HCT116 (cell line): Measurements from ENCODE around the gene FOXK1. TPM values are rescaled to one million over a fixed set of nuclear protein-coding genes. Genes with fewer than 3 reads are reported as not detected.

ENCODE experiments used
- ATAC-seq: fragments of 200-7000 bp; cut with Tn5 transposase; 2 replicates; pipeline ENCODE4 v1.9.1; 2020; ENCODE audit warnings: mild to moderate bottlenecking, moderate library complexity
- BruUV-seq: library from RNA; stranded (reverse); fragments of 400-500 nt; replicated peaks from 2 replicates; lab custom pipeline; 2021; lab: Mats Ljungman, UMichigan
- CTCF ChIA-PET: fragments of 300-600 bp; sonication (Branson Sonifier 250); formaldehyde crosslinking; loops from one replicate; lab custom pipeline; 2021; ENCODE audit warnings: antibody characterized with exemption; lab: Charles Lee
- POLR2A ChIA-PET: fragments of 300-600, 350-600 bp; sonication (Branson Sonifier 250); formaldehyde crosslinking; loops from one replicate; lab custom pipeline; 2021; ENCODE audit warnings: antibody characterized with exemption; lab: Charles Lee
- RAD21 ChIA-PET, 2 experiments: fragments of 300-600 bp; sonication (Branson Sonifier 250); formaldehyde crosslinking; loops; one replicate each; lab custom pipeline; 2023; ENCODE audit warnings: low total read pairs in 2 of 2; ENCODE audit not compliant: uncharacterized antibody in 2 of 2, unreplicated experiment in 2 of 2, low non-redundant PET in 1 of 2; lab: Charles Lee
- DNase-seq: peaks from one replicate; pipeline ENCODE4 v3.0.0-alpha.2; 2010; ENCODE audit warnings: low read depth, low spot score
- H2AFZ ChIP-seq: fragments of 200-600 bp; shearing (Covaris generic), sonication (generic); 2 replicates; pipeline ENCODE4 v1.6.1; 2017; ENCODE audit warnings: low read depth, mixed run types, mixed read lengths, antibody characterized with exemption, low read length; ENCODE audit not compliant: poor library complexity, severe bottlenecking
- H3K27ac ChIP-seq: 2 replicates; pipeline ENCODE4 v1.5.1; 2012; ENCODE audit warnings: low read depth, low read length
- H3K27me3 ChIP-seq: fragments of 200-600 bp; sonication (generic); 2 replicates; pipeline ENCODE4 v1.6.1; 2016; ENCODE audit warnings: mixed run types, low read length, mixed read lengths; ENCODE audit not compliant: insufficient read depth
- H3K36me3 ChIP-seq, 2 experiments: fragments of 200-500 bp in 1 of 2; fragments of 200-600 bp in 1 of 2; sonication (Bioruptor generic) in 1 of 2; sonication (generic) in 1 of 2; 2 replicates each; pipeline versions ENCODE4 v1.5.1 to v1.6.1; 2014 to 2016; ENCODE audit warnings: low read length in 2 of 2, inconsistent platforms in 1 of 2, mixed read lengths in 1 of 2, mixed run types in 1 of 2; ENCODE audit not compliant: insufficient read depth in 2 of 2, control insufficient read depth in 1 of 2
- H3K4me1 ChIP-seq, 2 experiments: fragments of 200-600 bp in 1 of 2; sonication (generic) in 1 of 2; 2 replicates each; pipeline versions ENCODE4 v1.5.1 to v1.6.1; 2012 to 2017; ENCODE audit warnings: low read length in 2 of 2, inconsistent platforms in 1 of 2, mild to moderate bottlenecking in 1 of 2, mixed read lengths in 1 of 2, mixed run types in 1 of 2, moderate library complexity in 1 of 2; ENCODE audit not compliant: insufficient read depth in 2 of 2, control insufficient read depth in 1 of 2
- H3K4me2 ChIP-seq: fragments of 200-600 bp; sonication (generic); 2 replicates; pipeline ENCODE4 v1.6.1; 2017; ENCODE audit warnings: mixed run types, low read length, mixed read lengths
- H3K4me3 ChIP-seq, 2 experiments: fragments of 200-600 bp in 1 of 2; sonication (generic) in 1 of 2; replicated peaks in 1 of 2; 2 replicates each; pipeline ENCODE4 v1.5.1; 2011 to 2016; ENCODE audit warnings: low read length in 2 of 2, control low read depth in 1 of 2, low read depth in 1 of 2, mild to moderate bottlenecking in 1 of 2, mixed read lengths in 1 of 2, mixed run types in 1 of 2
- H3K79me2 ChIP-seq: fragments of 200-600 bp; sonication (generic); 2 replicates; pipeline ENCODE4 v1.6.1; 2017; ENCODE audit warnings: mild to moderate bottlenecking, mixed run types, low read length, moderate library complexity, mixed read lengths; ENCODE audit not compliant: insufficient read depth
- H3K9ac ChIP-seq: fragments of 200-600 bp; sonication (generic); 2 replicates; pipeline ENCODE4 v1.6.1; 2016; ENCODE audit warnings: low read length, mixed read lengths
- H3K9me2 ChIP-seq: fragments of 200-600 bp; sonication (generic), shearing (Covaris generic); 2 replicates; pipeline ENCODE4 v1.6.1; 2017; ENCODE audit warnings: mixed run types, mild to moderate bottlenecking, moderate library complexity; ENCODE audit not compliant: insufficient read depth
- H3K9me3 ChIP-seq, 2 experiments: fragments of 200-500 bp in 1 of 2; fragments of 200-600 bp in 1 of 2; sonication (Bioruptor generic) in 1 of 2; sonication (generic) in 1 of 2; 2 replicates each; pipeline ENCODE4 v1.6.1; 2014 to 2017; ENCODE audit warnings: low read length in 2 of 2, mixed read lengths in 2 of 2, inconsistent platforms in 1 of 2, low read depth in 1 of 2, mild to moderate bottlenecking in 1 of 2, mixed run types in 1 of 2, moderate library complexity in 1 of 2; ENCODE audit not compliant: control insufficient read depth in 1 of 2, insufficient read depth in 1 of 2
- H4K20me1 ChIP-seq: fragments of 200-600 bp; sonication (generic), shearing (Covaris generic); 2 replicates; pipeline ENCODE4 v1.6.1; 2017; ENCODE audit warnings: mixed run types, mild to moderate bottlenecking, moderate library complexity; ENCODE audit not compliant: insufficient read depth
- CBX3 ChIP-seq: IDR thresholded peaks from 2 replicates; pipeline ENCODE4 v1.6.1; 2012; ENCODE audit warnings: low read depth
- CEBPB ChIP-seq: IDR thresholded peaks from 2 replicates; pipeline ENCODE4 v1.6.1; 2012; ENCODE audit warnings: low read depth
- EGR1 ChIP-seq: IDR thresholded peaks from 2 replicates; pipeline ENCODE4 v1.6.1; 2012; ENCODE audit warnings: low read depth
- ELF1 ChIP-seq: IDR thresholded peaks from 2 replicates; pipeline ENCODE4 v1.6.1; 2012; ENCODE audit warnings: low read depth, borderline replicate concordance
- FOSL1 ChIP-seq: IDR thresholded peaks from 2 replicates; pipeline ENCODE4 v1.6.1; 2012; ENCODE audit warnings: low read depth
- POLR2A ChIP-seq: IDR thresholded peaks from 2 replicates; pipeline ENCODE4 v1.7.0; 2011; ENCODE audit warnings: borderline replicate concordance; ENCODE audit not compliant: insufficient read depth, insufficient read length; ENCODE audit errors: extremely low read depth
- RAD21 ChIP-seq: IDR thresholded peaks from 2 replicates; pipeline ENCODE4 v1.6.1; 2012; ENCODE audit warnings: low read depth, mild to moderate bottlenecking
- SIN3A ChIP-seq: IDR thresholded peaks from 2 replicates; pipeline ENCODE4 v1.6.1; 2012; ENCODE audit warnings: low read depth
- SP1 ChIP-seq: IDR thresholded peaks from 2 replicates; pipeline ENCODE4 v1.6.1; 2012; ENCODE audit warnings: low read depth
- SRF ChIP-seq: IDR thresholded peaks from 2 replicates; pipeline ENCODE4 v1.6.1; 2012; ENCODE audit warnings: low read depth
- TCF7L2 ChIP-seq: IDR thresholded peaks from 2 replicates; pipeline ENCODE4 v1.7.0; 2011; ENCODE audit warnings: borderline replicate concordance, inconsistent platforms; ENCODE audit not compliant: insufficient read depth, insufficient read length; ENCODE audit errors: extremely low read depth
- YY1 ChIP-seq: IDR thresholded peaks from 2 replicates; pipeline ENCODE4 v1.6.1; 2011; ENCODE audit warnings: low read length, low read depth, moderate library complexity, mild to moderate bottlenecking; ENCODE audit not compliant: insufficient replicate concordance; ENCODE audit errors: extremely low read depth
- ZFX ChIP-seq: fragments of 450-650 bp; IDR thresholded peaks from 2 replicates; pipeline ENCODE4 v1.6.1; 2017
- ZNF274 ChIP-seq: fragments of 200-500 bp; sonication (Bioruptor generic); IDR thresholded peaks from 2 replicates; pipeline ENCODE4 v1.6.1; 2014; ENCODE audit warnings: mild to moderate bottlenecking, low read depth, low read length, inconsistent platforms
- intact Hi-C: fragments of 100-400 bp; cut with micrococcal nuclease; formaldehyde crosslinking; loops from 2 replicates; pipeline ENCODE4 v1.10.0; 2022
- total RNA-seq: library from RNA; stranded (reverse); gene quantifications from one replicate; pipeline ENCODE4 v1.2.1, GENCODE V29; 2021; ENCODE audit not compliant: unreplicated experiment
- TF ChIP-seq, protein P1 (sequence below): IDR thresholded peaks from 2 replicates; pipeline ENCODE4 v1.6.1; 2012
- TF ChIP-seq, protein P2 (sequence below): IDR thresholded peaks from 2 replicates; pipeline ENCODE4 v1.6.1; 2011; ENCODE audit warnings: mild to moderate bottlenecking, low read length, moderate library complexity; ENCODE audit not compliant: insufficient replicate concordance; ENCODE audit errors: extremely low read depth
- TF ChIP-seq, protein P3 (sequence below): IDR thresholded peaks from 2 replicates; pipeline ENCODE4 v1.6.1; 2012

The FOXK1 gene
- total RNA-seq, 1 experiment from 2014 or later: 60.5 TPM

DNA sequence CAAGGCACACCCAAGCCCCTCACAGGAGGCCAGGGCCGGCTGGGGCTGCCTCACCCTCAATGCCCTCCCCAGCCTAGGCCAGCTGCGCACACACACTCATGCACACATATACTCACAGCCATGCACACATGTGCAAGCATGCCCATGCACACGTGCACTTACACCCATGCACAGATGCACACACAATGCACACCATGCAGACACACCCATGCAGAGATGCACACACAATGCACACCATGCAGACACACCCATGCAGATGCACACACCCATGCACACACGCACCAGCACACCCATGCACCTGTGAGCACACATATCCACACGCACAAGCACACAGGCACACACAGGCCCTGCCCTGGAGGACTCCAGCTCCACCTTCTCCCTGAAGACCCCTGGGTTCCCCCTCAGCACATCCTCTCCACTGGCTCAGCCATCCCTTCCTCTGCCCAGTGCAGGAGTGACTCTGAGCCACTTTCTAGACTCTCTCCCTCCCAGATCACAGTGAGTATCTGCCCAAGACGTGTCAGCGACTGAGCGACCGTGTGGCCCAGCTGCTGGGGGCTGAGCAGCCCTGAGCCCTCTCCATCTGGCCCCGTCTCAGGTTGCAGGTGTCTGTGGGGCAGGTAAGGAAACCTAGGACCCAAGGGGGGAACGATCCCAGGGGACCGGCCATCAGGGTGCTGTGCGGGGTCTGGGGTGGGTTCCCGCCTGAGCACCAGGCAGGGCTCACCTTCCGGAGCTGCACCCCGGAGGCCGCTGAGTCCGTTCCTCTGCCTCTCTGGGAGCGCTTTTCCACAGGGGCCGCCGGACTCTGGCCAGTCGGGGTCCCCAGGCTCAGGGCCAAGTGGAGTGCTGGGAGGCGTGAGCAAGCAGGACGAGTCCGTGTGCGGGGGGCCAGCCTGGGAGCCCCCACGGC lies 119.1 kb downstream of the FOXK1 start:
- no peaks in the 10 kb centered on the region for H3K27me3 ChIP-seq
- POLR2A ChIA-PET: no interaction called here
- TF ChIP-seq YY1 (no peak), FOSL1 (no peak), SIN3A (no peak), SP1 (no peak), ELF1 (no peak), EGR1 (no peak), CBX3 (no peak)
- TF ChIP-seq, protein P1, sequence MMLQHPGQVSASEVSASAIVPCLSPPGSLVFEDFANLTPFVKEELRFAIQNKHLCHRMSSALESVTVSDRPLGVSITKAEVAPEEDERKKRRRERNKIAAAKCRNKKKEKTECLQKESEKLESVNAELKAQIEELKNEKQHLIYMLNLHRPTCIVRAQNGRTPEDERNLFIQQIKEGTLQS: no peak
- TF ChIP-seq, all 23 proteins: peak for 0
- Histone ChIP-seq H3K79me2 (no peaks in the 10 kb centered on the region), H3K4me1 (no peaks in the 10 kb centered on the region), H3K9me3 (no peaks in the 10 kb centered on the region), H4K20me1 (no peaks in the 10 kb centered on the region), H2AFZ (no peak overlapping the region), H3K36me3 (no peaks in the 10 kb centered on the region), H3K9me2 (no peaks in the 10 kb centered on the region), H3K27ac (no peak overlapping the region), H3K4me3 (no peak overlapping the region), H3K4me2 (no peak overlapping the region), H3K9ac (no peak overlapping the region)
- intact Hi-C loops: no loop called here
- DNase-seq: no peak
- ChIA-PET CTCF (no interaction called here), RAD21 (interaction anchor here in 1 of 2 experiments (0.7 kb wide), 1 partner anchor 314 kb away, joined by 5 read pairs; no protein-coding TSS in a partner anchor)
- ATAC-seq: no peak
- BruUV-seq: no TSS peak

DNA sequence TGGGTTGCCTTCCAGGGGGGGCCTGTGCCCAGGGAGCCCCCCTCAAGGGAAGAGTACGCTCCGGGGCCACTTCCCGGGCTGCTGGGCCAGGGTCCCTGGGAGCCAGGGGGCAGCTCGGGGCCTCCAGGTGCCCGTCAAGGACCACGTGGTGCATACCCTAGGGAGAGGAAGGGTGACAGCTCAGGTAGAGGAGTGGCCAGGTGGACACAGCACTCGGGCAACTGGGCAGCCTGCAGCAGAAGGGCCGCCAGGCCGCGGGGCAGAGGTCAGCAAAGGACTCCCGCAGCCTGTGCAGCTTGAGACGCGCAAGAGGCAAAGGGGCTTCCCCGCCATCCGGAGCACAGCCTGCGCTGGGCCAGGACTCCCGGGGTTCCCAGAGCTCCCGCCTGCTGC lies 119.7 kb downstream of the FOXK1 start:
- H2AFZ ChIP-seq: no peak overlapping the region
- ChIA-PET CTCF (no interaction called here), POLR2A (no interaction called here), RAD21 (interaction anchor here in 1 of 2 experiments (0.7 kb wide), 1 partner anchor 314 kb away, joined by 5 read pairs; no protein-coding TSS in a partner anchor)
- intact Hi-C loops: no loop called here
- no peak overlapping the region for H3K9ac ChIP-seq
- H3K4me1 ChIP-seq: no peaks in the 10 kb centered on the region
- H3K27ac ChIP-seq: no peak overlapping the region
- BruUV-seq: no TSS peak
- H3K9me2 ChIP-seq: no peaks in the 10 kb centered on the region
- no peaks in the 10 kb centered on the region for H4K20me1 ChIP-seq
- no peaks in the 10 kb centered on the region for H3K79me2 ChIP-seq
- H3K9me3 ChIP-seq: no peaks in the 10 kb centered on the region
- ATAC-seq: no peak
- no peak overlapping the region for H3K4me2 ChIP-seq
- no peaks in the 10 kb centered on the region for H3K36me3 ChIP-seq
- no peak overlapping the region for H3K4me3 ChIP-seq
- no peak for DNase-seq
- no peaks in the 10 kb centered on the region for H3K27me3 ChIP-seq
- TF ChIP-seq CEBPB (no peak), ELF1 (no peak), POLR2A (no peak), TCF7L2 (no peak), SP1 (no peak), YY1 (no peak), SIN3A (no peak), FOSL1 (no peak), ZFX (no peak), SRF (no peak), EGR1 (no peak), RAD21 (no peak), ZNF274 (no peak)
- TF ChIP-seq, protein P2, sequence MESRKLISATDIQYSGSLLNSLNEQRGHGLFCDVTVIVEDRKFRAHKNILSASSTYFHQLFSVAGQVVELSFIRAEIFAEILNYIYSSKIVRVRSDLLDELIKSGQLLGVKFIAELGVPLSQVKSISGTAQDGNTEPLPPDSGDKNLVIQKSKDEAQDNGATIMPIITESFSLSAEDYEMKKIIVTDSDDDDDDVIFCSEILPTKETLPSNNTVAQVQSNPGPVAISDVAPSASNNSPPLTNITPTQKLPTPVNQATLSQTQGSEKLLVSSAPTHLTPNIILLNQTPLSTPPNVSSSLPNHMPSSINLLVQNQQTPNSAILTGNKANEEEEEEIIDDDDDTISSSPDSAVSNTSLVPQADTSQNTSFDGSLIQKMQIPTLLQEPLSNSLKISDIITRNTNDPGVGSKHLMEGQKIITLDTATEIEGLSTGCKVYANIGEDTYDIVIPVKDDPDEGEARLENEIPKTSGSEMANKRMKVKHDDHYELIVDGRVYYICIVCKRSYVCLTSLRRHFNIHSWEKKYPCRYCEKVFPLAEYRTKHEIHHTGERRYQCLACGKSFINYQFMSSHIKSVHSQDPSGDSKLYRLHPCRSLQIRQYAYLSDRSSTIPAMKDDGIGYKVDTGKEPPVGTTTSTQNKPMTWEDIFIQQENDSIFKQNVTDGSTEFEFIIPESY: no peak
- TF ChIP-seq, protein P1: no peak
- TF ChIP-seq, protein P3, sequence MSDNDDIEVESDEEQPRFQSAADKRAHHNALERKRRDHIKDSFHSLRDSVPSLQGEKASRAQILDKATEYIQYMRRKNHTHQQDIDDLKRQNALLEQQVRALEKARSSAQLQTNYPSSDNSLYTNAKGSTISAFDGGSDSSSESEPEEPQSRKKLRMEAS: no peak
